Mammary epithelial cell (primary cell): Measurements from ENCODE around the gene CLDN7.

Experiments
- CTCF ChIP-seq, 2 donors: IDR thresholded peaks in 1 of 2; conservative IDR thresholded peaks in 1 of 2; 2 replicates each; pipeline ENCODE4 v1.5.1; 2011 to 2012; ENCODE audit warnings: inconsistent platforms in 2 of 2, low read length in 2 of 2, mild to moderate bottlenecking in 2 of 2, control low read depth in 1 of 2, low read depth in 1 of 2; ENCODE audit not compliant: insufficient read depth in 1 of 2; ENCODE audit errors: extremely low read depth in 1 of 2
- EZH2 ChIP-seq: IDR thresholded peaks from 2 replicates; pipeline ENCODE4 v1.6.1; 2012; ENCODE audit warnings: low read length, inconsistent platforms, borderline replicate concordance

GRCh38 chr17:7229504-7229903 is 32.8 kb downstream of the CLDN7 start:
- no peak for TF ChIP-seq CTCF (conservative IDR thresholded peaks at IDR 0.05 in 1 of 2, IDR thresholded peaks at IDR 0.05 in 1 of 2; ENCODE audit: extremely low read depth in 1 of 2, insufficient read depth in 1 of 2, low read depth in 1 of 2, low read length in 2 of 2)
- no peak for TF ChIP-seq EZH2
